Testis (tissue), 2 donors: ENCODE results near the gene FCAR.

Experiments used
- POLR2A ChIP-seq: fragments of 450-650 bp; IDR thresholded peaks from one replicate; pipeline ENCODE4 v1.6.1; 2017; ENCODE audit warnings: antibody characterized with exemption, mild to moderate bottlenecking, moderate library complexity
- TF ChIP-seq, protein P1 (sequence below), 3 experiments: fragments of 450-650 bp in 2 of 3; fragments of 200-600 bp in 1 of 3; sonication (generic) in 1 of 3; IDR thresholded peaks; one replicate each; pipeline ENCODE4 v1.5.1; 2016 to 2019; ENCODE audit warnings: antibody characterized with exemption in 3 of 3, mild to moderate bottlenecking in 2 of 3, moderate library complexity in 1 of 3

GRCh38 chr19:54893406-54893805, 19.4 kb downstream of the FCAR start:
- TF ChIP-seq, protein P1, sequence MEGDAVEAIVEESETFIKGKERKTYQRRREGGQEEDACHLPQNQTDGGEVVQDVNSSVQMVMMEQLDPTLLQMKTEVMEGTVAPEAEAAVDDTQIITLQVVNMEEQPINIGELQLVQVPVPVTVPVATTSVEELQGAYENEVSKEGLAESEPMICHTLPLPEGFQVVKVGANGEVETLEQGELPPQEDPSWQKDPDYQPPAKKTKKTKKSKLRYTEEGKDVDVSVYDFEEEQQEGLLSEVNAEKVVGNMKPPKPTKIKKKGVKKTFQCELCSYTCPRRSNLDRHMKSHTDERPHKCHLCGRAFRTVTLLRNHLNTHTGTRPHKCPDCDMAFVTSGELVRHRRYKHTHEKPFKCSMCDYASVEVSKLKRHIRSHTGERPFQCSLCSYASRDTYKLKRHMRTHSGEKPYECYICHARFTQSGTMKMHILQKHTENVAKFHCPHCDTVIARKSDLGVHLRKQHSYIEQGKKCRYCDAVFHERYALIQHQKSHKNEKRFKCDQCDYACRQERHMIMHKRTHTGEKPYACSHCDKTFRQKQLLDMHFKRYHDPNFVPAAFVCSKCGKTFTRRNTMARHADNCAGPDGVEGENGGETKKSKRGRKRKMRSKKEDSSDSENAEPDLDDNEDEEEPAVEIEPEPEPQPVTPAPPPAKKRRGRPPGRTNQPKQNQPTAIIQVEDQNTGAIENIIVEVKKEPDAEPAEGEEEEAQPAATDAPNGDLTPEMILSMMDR (IDR thresholded peaks at IDR 0.05) = no peak
- TF ChIP-seq POLR2A = no peak
